GM11168 (cell line): ENCODE results near the gene NOL12.
"Not testable (repeated sequence)": the region's sequence is repeated elsewhere in the genome, so short reads cannot be mapped to it uniquely, and the experiment has no call there.

Source experiments
- in situ Hi-C: fragments of 300-500 bp; cut with MboI; formaldehyde crosslinking; loops from one replicate; pipeline ENCODE4 v1.12.0; 2022; ENCODE audit warnings: low sequenced_read_pairs; ENCODE audit not compliant: unreplicated experiment

NOL12 gene

DNA sequence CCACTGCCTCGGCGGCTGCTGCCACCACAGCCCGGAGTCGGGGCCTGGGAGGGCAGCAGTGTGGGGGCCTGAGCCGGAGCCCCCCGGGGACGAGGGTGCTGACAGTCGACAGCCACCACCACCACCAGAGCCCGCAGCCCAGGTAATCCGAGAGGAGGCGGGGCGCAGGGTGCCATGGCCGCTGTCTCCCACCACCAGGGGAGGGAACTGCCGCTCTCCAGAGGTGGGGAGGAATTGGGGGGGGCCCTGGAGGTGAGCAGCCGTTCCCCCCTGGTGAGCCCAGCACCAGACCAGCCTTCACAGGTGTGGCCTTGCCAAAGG, 23.3 kb downstream of the NOL12 start:
- in situ Hi-C loops, result no loop called here

DNA sequence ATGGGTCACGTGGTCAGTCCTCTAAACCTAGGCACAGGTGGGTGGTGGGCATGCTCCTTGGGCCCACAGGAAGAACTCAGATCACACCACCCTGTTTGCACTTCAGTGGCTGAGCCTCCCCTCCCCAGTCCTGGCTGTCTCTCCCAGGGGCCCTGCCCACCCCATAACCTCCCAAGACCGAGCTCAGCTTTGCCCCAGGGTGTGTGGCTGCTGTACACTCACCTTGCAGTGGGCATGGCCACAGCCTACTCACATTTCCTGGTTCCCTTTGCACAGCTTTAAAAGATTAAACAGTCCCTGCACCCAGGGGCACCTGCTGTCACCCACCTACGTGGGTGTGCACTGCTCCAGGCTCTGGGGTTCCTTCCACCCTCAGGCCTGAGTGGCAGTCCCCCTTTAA, 24.5 kb downstream of the NOL12 start:
- in situ Hi-C loops, result no loop called here

DNA sequence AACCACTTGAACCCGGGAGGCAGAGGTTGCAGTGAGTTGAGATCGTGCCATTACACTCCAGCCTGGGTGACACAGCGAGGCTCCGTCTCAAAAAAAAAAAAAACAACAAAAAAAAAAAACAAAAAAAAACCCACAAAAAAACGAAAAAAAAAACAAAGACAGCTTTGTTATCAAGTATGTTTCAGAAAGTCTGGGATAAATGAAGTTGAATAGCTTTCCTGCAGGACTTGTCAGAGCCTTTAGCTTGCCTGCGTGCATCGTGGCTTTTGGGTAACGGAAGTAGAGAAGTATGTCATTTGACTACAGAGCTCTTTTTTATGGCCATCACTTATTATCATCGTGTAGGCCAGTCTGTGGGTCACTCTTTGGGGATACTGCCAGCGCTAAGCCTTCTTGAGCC, 25.3 kb downstream of the NOL12 start:
- in situ Hi-C loops, result no loop called here

DNA sequence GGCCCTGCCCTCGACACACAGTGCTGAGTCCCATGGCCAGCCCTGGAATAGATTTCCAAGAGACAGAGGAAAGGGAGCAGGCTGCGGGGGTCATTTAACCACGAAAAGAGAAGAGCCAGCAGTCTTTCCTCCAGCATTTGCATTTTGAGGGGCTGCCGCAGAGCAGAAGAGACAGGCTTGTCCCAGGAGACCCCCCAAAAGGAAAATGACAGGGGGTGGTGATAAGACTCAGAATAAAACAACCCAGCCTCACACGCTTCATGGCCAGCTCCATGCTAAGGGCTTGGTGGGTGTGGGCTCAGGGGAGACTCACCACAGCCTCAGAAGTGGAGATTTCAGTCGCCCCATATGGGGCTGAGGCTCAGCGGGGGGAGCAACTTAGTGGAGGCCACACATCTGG, 27.6 kb downstream of the NOL12 start:
- in situ Hi-C loops, result no loop called here

DNA sequence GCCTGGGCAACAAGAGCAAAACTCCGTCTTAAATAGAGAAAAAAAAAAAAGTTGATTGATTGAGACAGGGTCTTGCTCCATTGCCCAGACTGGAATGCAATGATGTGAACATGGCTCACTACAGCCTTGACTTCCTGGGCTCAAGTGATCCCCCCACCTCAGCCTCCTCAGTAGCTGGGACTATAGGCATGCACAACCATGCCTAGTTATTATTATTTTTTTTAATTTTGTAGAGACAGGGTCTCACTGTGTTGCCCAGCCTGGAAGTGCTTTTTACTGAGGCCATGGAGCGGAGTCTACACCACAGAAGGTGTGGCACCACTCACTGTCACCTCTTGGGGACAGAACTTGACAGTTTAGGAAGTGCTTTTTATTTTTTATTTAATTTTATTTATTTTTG, 28.5 kb downstream of the NOL12 start:
- in situ Hi-C loops, result no loop called here

DNA sequence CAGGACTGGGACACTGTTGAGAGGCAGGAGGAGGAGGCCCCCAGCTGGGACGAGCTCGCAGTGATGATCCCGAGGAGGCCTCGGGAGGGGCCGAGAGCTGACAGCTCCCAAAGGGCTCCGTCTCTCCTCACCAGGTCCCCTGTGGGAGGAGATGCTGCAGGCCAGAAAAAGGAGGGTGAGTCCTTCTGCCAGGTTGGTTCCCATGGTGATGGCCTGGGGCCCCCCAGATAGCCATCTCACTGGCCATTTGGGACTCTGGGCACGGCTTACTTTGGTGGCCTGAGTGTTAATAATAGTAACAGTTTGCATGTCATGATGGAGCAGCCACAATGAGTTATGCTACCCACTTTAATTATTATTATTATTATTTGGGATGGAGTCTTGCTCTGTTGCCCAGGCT, 29.6 kb downstream of the NOL12 start:
- in situ Hi-C loops, result no loop called here

DNA sequence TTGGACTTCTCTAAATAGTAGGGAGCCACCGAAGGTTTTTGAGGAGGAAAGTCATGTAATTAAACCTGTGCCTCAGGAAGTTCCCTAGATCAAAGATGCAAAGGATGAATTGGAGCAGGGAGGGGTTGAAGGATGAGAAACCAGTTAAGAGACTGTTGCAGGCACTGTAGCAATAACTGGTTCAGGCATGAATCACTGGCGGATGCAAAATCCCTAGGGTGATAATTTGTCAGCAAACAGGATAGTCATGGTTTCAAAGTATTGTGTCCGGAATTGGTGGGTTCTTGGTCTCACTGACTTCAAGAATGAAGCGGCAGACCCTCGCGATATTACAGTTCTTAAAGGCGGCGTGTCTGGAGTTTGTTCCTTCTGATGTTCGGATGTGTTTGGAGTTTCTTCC, 30.6 kb downstream of the NOL12 start:
- in situ Hi-C loops, result no loop called here

DNA sequence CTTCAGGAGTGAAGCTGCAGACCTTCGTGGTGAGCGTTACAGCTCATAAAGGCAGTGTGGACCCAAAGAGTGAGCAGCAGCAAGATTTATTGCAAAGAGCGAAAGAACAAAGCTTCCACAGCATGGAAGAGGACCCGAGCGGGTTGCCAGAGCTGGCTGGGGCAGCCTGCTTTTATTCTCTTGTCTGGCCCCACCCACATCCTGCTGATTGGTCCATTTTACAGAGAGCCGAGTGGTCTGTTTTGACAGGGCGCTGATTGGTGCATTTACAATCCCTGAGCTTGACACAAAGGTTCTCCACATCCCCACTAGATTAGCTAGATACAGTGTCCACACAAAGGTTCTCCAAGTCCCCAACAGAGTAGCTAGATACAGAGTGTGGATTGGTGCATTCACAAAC, 31.1 kb downstream of the NOL12 start:
- in situ Hi-C loops, result not testable (repeated sequence)

DNA sequence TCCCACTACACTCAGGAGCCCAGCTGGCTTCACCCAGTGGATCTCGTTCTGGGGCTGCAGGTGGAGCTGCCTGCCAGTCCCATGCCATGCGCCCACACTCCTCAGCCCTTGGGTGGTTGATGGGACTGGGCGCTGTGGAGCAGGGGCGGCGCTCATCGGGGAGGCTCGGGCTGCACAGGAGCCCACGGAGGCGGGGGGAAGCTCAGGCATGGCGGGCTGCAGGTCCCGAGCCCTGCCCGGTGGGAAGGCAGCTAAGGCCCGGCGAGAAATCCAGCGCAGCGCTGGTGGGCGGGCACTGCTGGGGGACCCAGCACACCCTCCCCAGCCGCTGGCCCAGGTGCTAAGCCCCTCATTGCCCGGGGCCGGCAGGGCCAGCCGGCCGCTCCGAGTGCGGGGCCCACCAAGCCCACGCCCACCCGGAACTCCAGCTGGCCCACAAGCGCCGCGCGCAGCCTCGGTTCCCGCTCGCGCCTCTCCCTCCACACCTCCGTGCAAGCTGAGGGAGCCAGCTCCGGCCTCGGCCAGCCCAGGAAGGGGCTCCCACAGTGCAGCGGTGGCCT, 31.7 kb downstream of the NOL12 start:
- in situ Hi-C loops, result not testable (repeated sequence)

DNA sequence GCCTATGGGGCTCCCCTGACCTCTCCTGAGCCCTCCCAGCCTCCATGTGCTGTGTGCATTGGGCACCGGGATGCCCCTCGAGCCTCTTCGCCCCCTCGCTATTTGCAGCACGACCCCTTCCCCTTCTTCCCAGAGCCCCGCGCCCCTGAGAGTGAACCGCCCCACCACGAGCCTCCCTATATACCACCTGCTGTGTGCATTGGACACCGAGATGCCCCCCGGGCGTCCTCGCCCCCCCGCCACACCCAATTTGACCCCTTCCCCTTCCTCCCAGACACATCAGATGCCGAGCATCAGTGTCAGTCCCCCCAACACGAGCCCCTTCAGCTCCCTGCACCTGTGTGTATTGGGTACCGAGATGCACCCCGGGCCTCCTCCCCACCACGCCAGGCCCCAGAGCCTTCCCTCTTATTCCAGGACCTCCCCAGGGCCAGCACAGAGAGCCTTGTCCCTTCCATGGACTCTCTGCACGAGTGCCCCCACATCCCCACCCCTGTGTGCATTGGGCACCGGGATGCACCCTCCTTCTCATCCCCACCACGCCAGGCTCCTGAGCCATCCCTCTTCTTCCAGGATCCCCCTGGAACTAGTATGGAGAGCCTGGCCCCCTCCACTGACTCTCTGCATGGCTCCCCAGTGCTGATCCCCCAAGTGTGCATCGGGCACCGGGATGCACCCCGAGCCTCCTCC, 39.6 kb downstream of the NOL12 start:
- in situ Hi-C loops, result no loop called here

DNA sequence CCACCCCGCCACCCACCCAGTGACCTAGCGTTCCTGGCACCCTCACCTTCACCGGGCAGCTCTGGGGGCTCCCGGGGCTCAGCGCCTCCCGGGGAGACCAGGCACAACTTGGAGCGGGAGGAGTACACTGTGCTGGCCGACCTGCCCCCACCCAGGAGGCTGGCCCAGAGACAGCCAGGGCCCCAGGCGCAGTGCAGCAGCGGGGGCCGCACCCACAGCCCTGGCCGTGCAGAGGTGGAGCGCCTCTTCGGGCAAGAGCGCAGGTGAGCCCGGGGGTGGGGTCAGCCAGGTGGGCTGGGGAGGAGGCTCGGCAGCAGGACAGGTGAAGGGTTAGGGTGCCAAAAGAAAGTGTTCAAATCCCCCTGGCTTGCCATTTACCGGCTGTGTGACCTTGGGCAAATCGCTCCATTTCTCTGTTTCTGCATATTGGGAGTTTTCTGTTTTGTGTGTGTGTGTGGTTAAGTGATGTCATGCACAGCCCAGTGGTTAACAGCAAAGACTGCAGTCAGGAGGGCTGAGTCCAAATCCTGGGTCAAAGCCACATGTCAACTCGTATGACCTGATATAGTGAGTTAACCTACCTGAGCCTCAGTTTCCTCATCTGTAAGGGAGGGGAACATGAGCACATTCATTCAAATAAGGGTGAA, 40.2 kb downstream of the NOL12 start:
- in situ Hi-C loops, result no loop called here

DNA sequence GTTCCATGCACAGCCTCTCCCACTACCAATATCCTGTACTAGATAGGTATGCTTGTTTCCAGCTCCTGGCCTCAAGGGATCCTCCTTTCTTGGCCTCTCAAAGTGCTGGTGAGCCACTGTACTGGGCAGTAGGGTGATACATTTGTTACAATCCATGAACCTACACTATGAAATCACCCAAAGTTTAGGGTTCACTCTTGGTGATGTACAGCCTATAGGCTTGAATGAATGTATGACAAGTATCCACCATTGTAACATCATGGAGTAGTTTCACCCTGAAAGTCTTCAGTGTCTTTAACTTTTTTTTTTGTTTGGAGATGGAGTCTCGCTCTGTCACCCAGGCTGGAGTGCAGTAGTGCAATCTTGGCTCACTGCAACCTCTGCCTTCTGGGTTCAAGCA, 42.5 kb downstream of the NOL12 start:
- in situ Hi-C loops, result no loop called here

DNA sequence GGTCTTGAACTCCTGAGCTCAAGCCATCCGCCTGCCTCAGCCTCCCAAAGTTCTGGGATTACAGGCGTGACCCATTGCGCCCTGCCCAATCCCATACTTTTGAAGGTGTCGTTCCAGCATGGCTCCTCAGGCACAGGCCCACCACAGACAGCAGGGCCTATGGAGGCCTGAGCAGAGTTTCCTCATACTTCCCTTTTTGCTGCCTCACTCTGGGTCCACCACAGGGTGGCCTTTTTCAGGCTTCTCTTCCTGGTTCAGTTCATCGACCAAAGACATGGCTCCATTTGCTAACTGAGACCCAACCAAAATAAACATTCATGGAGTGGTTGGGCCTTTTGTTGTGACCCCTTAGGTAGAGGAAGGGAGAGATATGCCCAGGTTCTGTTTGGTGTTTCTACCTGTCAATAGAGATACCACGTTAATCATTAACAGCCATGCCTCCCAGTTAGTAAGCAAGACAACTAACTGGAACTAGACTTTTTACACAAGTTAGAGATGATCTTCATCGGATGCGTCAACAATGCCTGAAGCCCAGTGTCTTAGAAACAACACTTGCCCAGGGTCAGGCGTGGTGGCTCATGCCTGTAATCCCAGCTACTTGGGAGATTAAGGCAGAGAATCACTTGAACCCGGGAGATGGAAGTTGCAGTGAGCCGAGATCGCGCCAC, 45.8 kb downstream of the NOL12 start:
- in situ Hi-C loops, result no loop called here

DNA sequence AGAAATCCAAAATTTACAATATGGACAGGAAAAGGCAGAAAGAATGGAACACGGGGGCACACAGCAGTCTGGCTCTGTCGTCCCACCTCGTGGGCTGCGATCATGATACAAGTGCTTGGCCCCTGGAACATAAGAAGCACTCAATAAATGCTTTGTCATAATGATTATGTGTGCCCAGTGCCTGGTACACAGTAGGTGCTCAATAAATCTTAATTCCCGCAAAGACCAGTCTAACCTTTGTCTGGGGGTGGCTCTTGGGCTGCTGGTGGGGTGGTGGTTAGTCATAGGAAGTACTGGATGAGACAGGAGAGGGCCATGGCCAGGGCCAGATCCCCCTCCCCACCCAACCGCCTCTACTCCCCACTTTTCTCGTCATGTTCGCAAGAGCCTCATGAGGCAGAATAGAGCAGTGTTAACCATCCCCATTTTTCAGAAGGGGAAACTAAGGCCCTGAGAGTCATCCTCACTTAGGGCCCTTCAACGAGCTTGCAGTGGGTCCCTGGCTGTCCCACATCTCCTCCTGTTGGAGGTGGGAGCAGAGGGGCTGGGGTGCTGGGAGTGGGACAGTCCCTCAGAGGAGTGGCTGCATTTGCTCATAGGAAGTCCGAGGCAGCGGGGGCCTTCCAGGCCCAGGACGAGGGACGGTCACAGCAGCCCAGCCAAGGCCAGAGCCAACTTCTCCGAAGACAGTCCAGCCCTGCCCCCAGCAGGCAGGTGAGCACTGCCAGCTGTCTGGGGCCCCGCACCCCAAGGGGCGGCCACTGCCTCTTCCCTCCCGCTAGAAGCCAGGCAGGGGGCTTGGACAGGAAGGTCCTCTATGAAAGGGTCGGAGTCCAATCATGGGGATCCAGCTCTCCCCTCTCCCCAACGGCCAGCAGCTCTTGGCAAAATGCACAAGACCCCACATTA, 46.8 kb downstream of the NOL12 start:
- in situ Hi-C loops, result no loop called here

DNA sequence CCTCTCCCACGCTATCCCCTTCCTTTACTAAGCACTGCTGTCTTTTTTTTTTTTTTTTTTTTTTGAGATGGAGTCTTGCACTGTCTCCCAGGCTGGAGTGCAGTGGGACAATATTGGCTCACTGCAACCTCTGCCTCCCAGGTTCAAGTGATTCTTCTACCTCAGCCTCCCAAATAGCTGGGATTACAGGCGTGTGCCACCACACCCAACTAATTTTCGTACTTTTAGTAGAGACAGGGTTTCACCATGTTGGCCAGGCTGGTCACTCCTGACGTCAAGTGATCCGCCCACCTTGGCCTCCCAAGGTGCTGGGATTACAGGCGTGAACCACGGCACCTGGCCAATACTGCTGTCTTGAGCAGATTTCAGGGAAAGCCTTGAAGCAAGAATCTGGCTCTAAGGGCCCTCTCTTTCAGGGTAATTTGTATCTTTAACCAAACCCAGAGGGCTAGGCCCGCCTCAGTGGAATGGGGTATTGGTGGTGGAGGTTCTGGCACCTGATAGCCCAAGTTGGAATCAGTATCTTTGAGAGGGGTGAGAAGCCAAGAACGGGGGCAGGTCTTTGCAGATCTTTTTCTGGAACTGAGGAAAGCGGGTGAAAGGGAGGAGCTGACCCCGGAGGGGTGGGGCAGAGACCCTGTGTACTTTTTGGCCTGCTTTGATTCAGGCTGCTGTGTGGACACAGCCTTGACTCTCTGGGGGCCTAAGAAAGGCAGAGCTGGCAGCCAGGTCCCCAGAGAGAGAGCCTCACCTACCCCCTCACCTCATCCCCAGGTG, 47.7 kb downstream of the NOL12 start:
- in situ Hi-C loops, result no loop called here

DNA sequence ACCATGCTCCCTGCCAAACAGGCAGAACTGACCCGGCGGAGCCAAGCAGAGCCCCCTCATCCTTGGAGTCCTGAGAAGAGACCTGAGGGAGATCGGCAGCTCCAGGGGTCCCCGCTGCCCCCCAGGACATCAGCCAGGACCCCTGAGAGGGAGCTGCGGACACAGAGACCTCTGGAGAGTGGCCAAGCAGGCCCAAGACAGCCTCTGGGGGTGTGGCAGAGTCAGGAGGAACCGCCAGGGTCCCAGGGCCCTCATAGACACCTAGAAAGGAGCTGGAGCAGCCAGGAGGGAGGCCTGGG, 48.2 kb downstream of the NOL12 start:
- in situ Hi-C loops, result no loop called here

DNA sequence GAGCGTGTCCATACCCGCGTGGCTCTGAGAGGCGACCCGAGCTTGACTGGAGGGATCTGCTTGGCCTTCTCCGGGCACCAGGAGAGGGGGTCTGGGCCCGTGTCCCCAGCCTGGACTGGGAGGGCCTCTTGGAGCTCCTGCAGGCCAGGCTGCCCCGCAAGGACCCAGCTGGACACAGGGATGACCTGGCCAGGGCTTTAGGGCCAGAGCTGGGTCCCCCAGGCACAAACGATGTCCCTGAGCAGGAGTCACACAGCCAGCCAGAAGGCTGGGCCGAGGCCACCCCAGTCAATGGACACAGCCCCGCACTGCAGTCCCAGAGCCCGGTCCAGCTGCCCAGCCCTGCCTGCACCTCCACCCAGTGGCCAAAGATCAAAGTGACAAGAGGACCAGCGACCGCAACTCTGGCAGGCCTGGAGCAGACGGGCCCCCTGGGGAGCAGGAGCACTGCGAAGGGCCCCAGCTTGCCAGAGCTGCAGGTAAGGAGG, 48.9 kb downstream of the NOL12 start:
- in situ Hi-C loops, result no loop called here

DNA sequence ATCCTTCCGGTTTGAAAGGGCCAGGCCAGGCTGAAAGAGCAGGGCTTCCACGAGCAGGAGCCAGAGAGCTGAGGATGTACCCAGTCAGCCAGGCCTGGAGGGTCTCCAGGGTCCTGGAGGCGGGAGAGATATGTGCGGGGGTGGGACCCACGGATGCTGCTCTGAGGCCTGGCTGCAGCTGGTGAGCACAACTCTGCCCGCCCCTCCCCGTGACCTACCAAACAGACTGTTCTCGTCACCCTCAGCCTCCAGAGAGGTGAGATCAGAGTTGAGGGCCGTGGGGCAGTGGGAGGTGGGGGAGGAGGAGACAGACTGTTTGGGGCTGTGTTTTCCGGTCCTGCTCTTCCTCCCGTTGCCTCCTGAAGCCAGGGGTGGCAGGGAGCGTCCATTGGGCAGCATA, 52.9 kb downstream of the NOL12 start:
- in situ Hi-C loops, result no loop called here

DNA sequence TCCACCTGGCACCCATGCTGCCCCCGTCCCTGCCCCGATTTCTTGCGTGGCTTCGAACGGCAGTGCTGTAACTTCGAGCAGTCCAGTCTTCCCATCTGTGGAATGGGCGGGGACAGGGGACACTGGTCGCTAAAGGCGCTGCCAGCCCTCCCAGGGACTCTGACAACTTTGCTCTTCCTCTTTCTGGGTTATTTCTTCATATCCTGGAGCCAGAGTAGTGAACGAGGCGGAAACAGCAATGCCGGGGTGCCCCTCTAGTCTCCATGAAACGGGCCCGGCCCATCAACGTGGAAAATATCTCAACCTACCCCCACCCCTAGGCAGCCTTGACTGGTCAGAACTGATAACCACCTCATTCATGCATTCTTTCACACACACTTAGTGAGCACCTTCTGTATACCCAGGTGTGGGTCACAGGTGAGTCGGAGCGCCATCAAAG, 53.5 kb downstream of the NOL12 start:
- in situ Hi-C loops, result no loop called here
